Measurements from ENCODE around the gene RAE1.

RAE1 gene

GRCh38 chr20:57322476-57322875 is 28.6 kb upstream of the RAE1 start:
- no peak for TF ChIP-seq Cebpa-rat (IDR thresholded peaks at IDR 0.05)
- H3K27me3 ChIP-seq = peaks cover 0 to 25% (median 16%) of the 10 kb centered on the region in 11 experiments; a peak in 12 of 22 replicates
- no peak overlapping the region for H3K9ac ChIP-seq
- H3K4me3 ChIP-seq = no peak overlapping the region
- no peak overlapping the region for H3K27ac ChIP-seq
- no peaks in the 10 kb centered on the region for H3K9me3 ChIP-seq (replicated peaks in 1 of 11)
- H3K4me1 ChIP-seq = peaks cover 6 to 50% (median 26%) of the 10 kb centered on the region in 10 experiments; a peak in 18 of 20 replicates
- H3K4me2 ChIP-seq = peak overlapping the region in 8 of 11 experiments; percentile 7 to 49 (median 22); a peak in 11 of 22 replicates
- H3K36me3 ChIP-seq = no peaks in the 10 kb centered on the region
- no peaks in the 10 kb centered on the region; a peak in 1 of 22 replicates for H4K20me1 ChIP-seq

DNA sequence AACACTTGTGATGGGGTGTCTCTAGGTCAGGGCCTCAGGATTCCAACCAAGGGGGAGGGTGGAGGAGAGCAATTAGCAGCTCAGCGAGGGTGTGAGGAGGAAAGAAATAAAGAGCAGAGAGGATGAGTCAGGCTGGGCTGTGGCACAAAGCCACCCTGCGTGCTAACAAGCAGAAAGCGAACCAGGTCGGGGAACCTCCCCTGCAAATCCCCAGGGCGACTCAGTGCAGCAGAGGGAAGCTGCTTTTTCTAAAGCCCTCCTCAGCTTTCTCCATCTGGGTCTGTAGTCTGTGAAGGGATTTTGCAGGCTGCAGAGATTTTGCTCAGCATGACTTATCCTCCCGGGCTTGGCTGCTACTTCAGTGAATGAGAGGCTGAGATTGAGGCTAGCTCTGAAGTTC is 28.0 kb upstream of the RAE1 start:
- Histone ChIP-seq H3K9ac (no peak overlapping the region), H3K27me3 (peaks cover 0 to 23% (median 17%) of the 10 kb centered on the region in 11 experiments; a peak in 12 of 22 replicates), H3K36me3 (no peaks in the 10 kb centered on the region), H3K9me3 (replicated peaks in 1 of 11) (no peaks in the 10 kb centered on the region), H3K4me3 (no peak overlapping the region), H3K4me2 (peak overlapping the region in 10 of 11 experiments; percentile 7 to 49 (median 28); a peak in 17 of 22 replicates), H4K20me1 (no peaks in the 10 kb centered on the region), H3K4me1 (peaks cover 6 to 45% (median 21%) of the 10 kb centered on the region in 10 experiments; a peak in 18 of 20 replicates), H3K27ac (no peak overlapping the region)
- no peak for TF ChIP-seq Cebpa-rat (IDR thresholded peaks at IDR 0.05)

GRCh38 chr20:57325632-57326356 is 25.3 kb upstream of the RAE1 start:
- H3K4me2 ChIP-seq = no peak overlapping the region
- no peaks in the 10 kb centered on the region for H3K9me3 ChIP-seq (replicated peaks in 1 of 11)
- H4K20me1 ChIP-seq = no peaks in the 10 kb centered on the region
- no peak for TF ChIP-seq Cebpa-rat (IDR thresholded peaks at IDR 0.05)
- no peak overlapping the region for H3K4me3 ChIP-seq
- H3K4me1 ChIP-seq = peaks cover 6 to 35% (median 15%) of the 10 kb centered on the region in 10 experiments; a peak in 15 of 20 replicates
- H3K27ac ChIP-seq = no peak overlapping the region
- no peaks in the 10 kb centered on the region for H3K36me3 ChIP-seq
- H3K9ac ChIP-seq = no peak overlapping the region
- peaks cover 0 to 23% (median 17%) of the 10 kb centered on the region in 11 experiments; a peak in 12 of 22 replicates for H3K27me3 ChIP-seq

GRCh38 chr20:57326667-57327455 is 24.2 kb upstream of the RAE1 start:
- no peak overlapping the region for H3K27ac ChIP-seq
- peak overlapping the region in 4 of 11 experiments; percentile 10 to 36 (median 20); a peak in 6 of 22 replicates for H3K4me2 ChIP-seq
- H3K4me3 ChIP-seq = no peak overlapping the region
- H3K9ac ChIP-seq = no peak overlapping the region
- no peaks in the 10 kb centered on the region for H4K20me1 ChIP-seq
- H3K36me3 ChIP-seq = no peaks in the 10 kb centered on the region
- peaks cover 6 to 28% (median 15%) of the 10 kb centered on the region in 10 experiments; a peak in 15 of 20 replicates for H3K4me1 ChIP-seq
- TF ChIP-seq Cebpa-rat (IDR thresholded peaks at IDR 0.05) = no peak
- no peaks in the 10 kb centered on the region for H3K9me3 ChIP-seq (replicated peaks in 1 of 11)
- peaks cover 0 to 23% (median 17%) of the 10 kb centered on the region in 11 experiments; a peak in 12 of 22 replicates for H3K27me3 ChIP-seq

DNA sequence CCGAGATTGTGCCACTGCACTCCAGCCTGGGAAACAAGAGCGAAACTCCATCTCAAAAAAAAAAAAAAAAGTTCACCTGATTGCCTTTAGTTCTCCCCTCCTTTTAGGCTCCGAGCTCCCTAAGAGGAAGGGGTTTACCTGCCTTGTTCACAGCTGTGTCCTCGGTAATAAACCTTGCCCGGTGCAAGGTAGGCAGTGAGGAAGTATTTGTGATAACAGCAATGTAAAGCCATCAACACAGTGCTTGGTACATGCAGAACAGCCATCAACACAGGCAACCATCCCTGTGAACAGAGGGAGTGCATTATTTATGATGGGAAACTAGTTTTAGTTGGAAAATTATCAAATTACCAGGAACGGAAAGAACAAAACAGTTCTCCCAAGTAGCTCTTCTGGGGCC is 23.2 kb upstream of the RAE1 start:
- no peak overlapping the region for H3K4me2 ChIP-seq
- no peaks in the 10 kb centered on the region for H3K9me3 ChIP-seq (replicated peaks in 1 of 11)
- peaks cover 0 to 23% (median 17%) of the 10 kb centered on the region in 11 experiments; a peak in 12 of 22 replicates for H3K27me3 ChIP-seq
- H4K20me1 ChIP-seq = no peaks in the 10 kb centered on the region
- no peak overlapping the region for H3K27ac ChIP-seq
- no peak overlapping the region for H3K9ac ChIP-seq
- no peak overlapping the region for H3K4me3 ChIP-seq
- peaks cover 5 to 18% (median 8%) of the 10 kb centered on the region in 10 experiments; a peak in 15 of 20 replicates for H3K4me1 ChIP-seq
- TF ChIP-seq Cebpa-rat (IDR thresholded peaks at IDR 0.05) = no peak
- H3K36me3 ChIP-seq = no peaks in the 10 kb centered on the region

GRCh38 chr20:57329608-57330221 is 21.3 kb upstream of the RAE1 start, which contains the start of gene SPO11:
Gene SPO11 (plus strand): TSS chr20:57329803. CDS start chr20:57329868, 65 bp downstream.
- no peaks in the 10 kb centered on the region for H3K36me3 ChIP-seq
- no peak within 1 kb of the TSS for H3K9ac ChIP-seq
- peaks cover 0 to 23% (median 17%) of the 10 kb centered on the region in 11 experiments; a peak in 12 of 22 replicates for H3K27me3 ChIP-seq
- H3K9me3 ChIP-seq (replicated peaks in 1 of 11) = no peaks in the 10 kb centered on the region
- no peak within 1 kb of the TSS for H3K4me3 ChIP-seq
- H4K20me1 ChIP-seq = no peaks in the 10 kb centered on the region
- H3K4me2 ChIP-seq = no peak within 1 kb of the TSS
- no peak within 1 kb of the TSS for H3K27ac ChIP-seq
- H3K4me1 ChIP-seq = peaks cover 0 to 8% (median 0%) of the 10 kb centered on the region in 10 experiments; a peak in 6 of 20 replicates
- no peak for TF ChIP-seq Cebpa-rat (IDR thresholded peaks at IDR 0.05)

GRCh38 chr20:57330998-57331397 is 20.1 kb upstream of the RAE1 start:
- TF ChIP-seq Cebpa-rat (IDR thresholded peaks at IDR 0.05) = peak in 1 of 11 experiments; percentile 28; a peak in 1 of 22 replicates
- Histone ChIP-seq H3K36me3 (no peaks in the 10 kb centered on the region), H3K4me1 (peaks cover 0 to 8% (median 0%) of the 10 kb centered on the region in 10 experiments; a peak in 6 of 20 replicates), H3K9ac (no peak overlapping the region), H3K4me2 (no peak overlapping the region), H3K27me3 (peaks cover 0 to 17% (median 12%) of the 10 kb centered on the region in 11 experiments; a peak in 12 of 22 replicates), H3K9me3 (replicated peaks in 1 of 11) (no peaks in the 10 kb centered on the region), H3K4me3 (no peak overlapping the region), H4K20me1 (no peaks in the 10 kb centered on the region), H3K27ac (no peak overlapping the region)

DNA sequence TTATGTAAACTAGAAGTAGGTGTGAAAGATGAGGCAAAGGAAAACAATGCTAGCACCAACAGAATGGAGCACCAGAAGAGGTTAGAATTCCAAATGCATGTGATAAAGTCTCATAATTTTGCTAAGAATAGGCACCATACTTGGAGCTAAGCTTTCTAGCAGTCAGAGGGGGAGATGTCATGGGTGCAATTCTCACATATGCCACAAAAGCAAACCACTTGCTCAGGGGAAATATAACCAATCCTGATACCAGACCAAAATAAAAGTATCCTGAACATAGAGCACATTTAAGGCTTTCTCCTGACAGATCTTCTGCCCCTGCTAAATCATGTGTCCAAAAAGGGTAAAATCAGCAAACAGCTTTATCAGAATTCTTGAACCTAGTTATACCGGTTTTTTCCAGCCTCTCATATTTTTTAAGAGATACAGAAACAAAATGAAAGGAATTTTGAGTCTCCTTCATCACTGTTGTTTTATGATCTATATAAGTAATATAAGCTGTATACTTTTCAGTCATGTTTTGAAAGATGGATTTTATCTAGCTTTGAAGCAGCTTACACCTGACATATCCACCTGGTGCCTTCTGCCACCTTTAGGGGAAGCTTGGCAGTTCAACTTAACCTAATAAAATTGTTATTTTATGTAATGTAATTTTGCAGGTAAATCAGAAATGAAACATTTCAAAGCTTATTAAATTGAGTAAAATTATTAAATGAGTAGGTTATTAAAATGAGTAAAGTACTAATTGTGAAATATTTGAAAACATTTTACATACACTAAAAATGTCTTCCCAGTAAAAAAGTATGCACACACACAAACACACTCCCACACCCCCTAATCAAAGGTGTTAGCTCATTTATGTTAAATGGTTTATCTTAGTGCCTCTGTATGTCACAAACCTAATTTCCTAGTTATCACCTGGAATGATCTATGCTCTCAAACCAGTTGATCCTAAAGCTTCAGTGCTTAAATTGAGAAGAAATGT is 18.7 kb upstream of the RAE1 start:
- Histone ChIP-seq H3K4me3 (no peak overlapping the region), H3K27ac (no peak overlapping the region), H3K4me2 (no peak overlapping the region), H4K20me1 (no peaks in the 10 kb centered on the region), H3K4me1 (no peaks in the 10 kb centered on the region), H3K9me3 (replicated peaks in 1 of 11) (no peaks in the 10 kb centered on the region), H3K27me3 (peaks cover 0 to 3% (median 0%) of the 10 kb centered on the region in 11 experiments; a peak in 2 of 22 replicates), H3K36me3 (no peaks in the 10 kb centered on the region), H3K9ac (no peak overlapping the region)
- TF ChIP-seq Cebpa-rat (IDR thresholded peaks at IDR 0.05) = no peak

Measured in BLaER1 treated with 17β-estradiol and CSF1 and Interleukin-3, amounts not matched to agents 10 nM and 100 nM (cell line).